DMS153 treated with DMSO at 0.1 percent for 48 hours (cell line): Measurements from ENCODE around the gene IL4I1.
"Not testable (repeated sequence)": the region's sequence is repeated elsewhere in the genome, so short reads cannot be mapped to it uniquely, and the experiment has no call there.

Experiments
- DNase-seq: peaks from one replicate; lab custom pipeline; 2025; ENCODE audit not compliant: unreplicated experiment; lab: John Stamatoyannopoulos, UW

Gene IL4I1

GRCh38 chr19:49924881-49925210 is 28.2 kb upstream of the IL4I1 start:
- not testable (repeated sequence) for DNase-seq

- no peak for DNase-seq
Measured at GRCh38 chr19:49924004-49924880, 27.6 kb upstream of the IL4I1 start.

GRCh38 chr19:49923055-49924003 is 26.6 kb upstream of the IL4I1 start:
- no peak for DNase-seq

- DNase-seq, result no peak
Measured at GRCh38 chr19:49921871-49922795, 25.4 kb upstream of the IL4I1 start.

GRCh38 chr19:49920624-49921363 is 24.1 kb upstream of the IL4I1 start:
- DNase-seq, result no peak

- DNase-seq, result no peak
Measured at GRCh38 chr19:49918089-49918488, 21.4 kb upstream of the IL4I1 start.

- no peak for DNase-seq
Measured at GRCh38 chr19:49916839-49917733, 20.4 kb upstream of the IL4I1 start.

- no peak for DNase-seq
Measured at GRCh38 chr19:49915271-49915670, 18.6 kb upstream of the IL4I1 start.

GRCh38 chr19:49913720-49914119 is 17.0 kb upstream of the IL4I1 start:
- no peak for DNase-seq

GRCh38 chr19:49912965-49913685 is 16.4 kb upstream of the IL4I1 start:
- DNase-seq, result no peak

GRCh38 chr19:49911381-49912145 is 14.9 kb upstream of the IL4I1 start:
- no peak for DNase-seq

- no peak for DNase-seq
Measured at GRCh38 chr19:49910179-49910578, 13.5 kb upstream of the IL4I1 start.

- no peak for DNase-seq
Measured at GRCh38 chr19:49908480-49909420, 12.1 kb upstream of the IL4I1 start.

- no peak for DNase-seq
Measured at GRCh38 chr19:49907745-49908446, 11.2 kb upstream of the IL4I1 start.

- no peak for DNase-seq
Measured at GRCh38 chr19:49906879-49907564, 10.3 kb upstream of the IL4I1 start.

GRCh38 chr19:49904136-49904535 is 7.4 kb upstream of the IL4I1 start:
- no peak for DNase-seq
